SK-N-SH (cell line): ENCODE data around the gene MX1. TPM values are rescaled to one million over a fixed set of nuclear protein-coding genes. Genes with fewer than 3 reads are reported as not detected.

Experiments
- CTCF ChIA-PET: fragments of 300-600, 350-600 bp; formaldehyde crosslinking; extraction: SDS; loops from one replicate; lab custom pipeline; 2021; lab: Yijun Ruan, JAX
- POLR2A ChIA-PET: fragments of 350-600 bp; sonication (Branson Sonifier 250); formaldehyde crosslinking; extraction: SDS; loops from one replicate; lab custom pipeline; 2020; ENCODE audit warnings: antibody characterized with exemption, inconsistent platforms; lab: Yijun Ruan, JAX
- DNase-seq: peaks from one replicate; pipeline ENCODE4 v3.0.0; 2012
- H2AFZ ChIP-seq: fragments of 200-600 bp; sonication (generic); 2 replicates; pipeline ENCODE4 v1.8.1; 2016; ENCODE audit warnings: antibody characterized with exemption, mild to moderate bottlenecking, low read depth
- H3F3A ChIP-seq: fragments of 200-600 bp; sonication (generic); replicated peaks from 2 replicates; pipeline ENCODE3; 2016; ENCODE audit warnings: antibody characterized with exemption, mild to moderate bottlenecking; ENCODE audit not compliant: insufficient read depth
- H3K27ac ChIP-seq, 2 experiments: fragments of 200-500 bp in 1 of 2; fragments of 200-600 bp in 1 of 2; sonication (Bioruptor generic) in 1 of 2; sonication (generic), shearing (Covaris generic) in 1 of 2; 2 replicates each; pipeline versions ENCODE4 v1.5.1 to v1.6.1; 2014 to 2016; ENCODE audit warnings: low read depth in 2 of 2, inconsistent platforms in 1 of 2, low read length in 1 of 2, mild to moderate bottlenecking in 1 of 2, mixed read lengths in 1 of 2
- H3K27me3 ChIP-seq: fragments of 200-600 bp; sonication (generic), shearing (Covaris generic); 2 replicates; pipeline ENCODE4 v1.6.1; 2016; ENCODE audit warnings: mixed run types; ENCODE audit not compliant: insufficient read depth
- H3K36me3 ChIP-seq, 2 experiments: fragments of 200-500 bp in 1 of 2; fragments of 200-600 bp in 1 of 2; sonication (Bioruptor generic) in 1 of 2; sonication (generic) in 1 of 2; replicated peaks in 1 of 2; 2 replicates each; pipeline versions ENCODE3 to v1.5.1; 2014 to 2016; ENCODE audit warnings: low read length in 1 of 2, mild to moderate bottlenecking in 1 of 2; ENCODE audit not compliant: insufficient read depth in 2 of 2, control insufficient read depth in 1 of 2
- H3K4me1 ChIP-seq, 2 experiments: fragments of 200-500 bp in 1 of 2; fragments of 200-600 bp in 1 of 2; sonication (Bioruptor generic) in 1 of 2; sonication (generic), shearing (Covaris generic) in 1 of 2; 2 replicates each; pipeline versions ENCODE4 v1.5.1 to v1.6.1; 2014 to 2016; ENCODE audit warnings: low read depth in 1 of 2, low read length in 1 of 2, mixed run types in 1 of 2; ENCODE audit not compliant: insufficient read depth in 2 of 2, control insufficient read depth in 1 of 2
- H3K4me2 ChIP-seq: fragments of 200-600 bp; sonication (generic), shearing (Covaris generic); 2 replicates; pipeline ENCODE4 v1.6.1; 2017; ENCODE audit warnings: mixed run types
- H3K4me3 ChIP-seq, 2 experiments: fragments of 200-500 bp in 1 of 2; fragments of 200-600 bp in 1 of 2; sonication (Bioruptor generic) in 1 of 2; sonication (generic), shearing (Covaris generic) in 1 of 2; 2 replicates each; pipeline versions ENCODE4 v1.5.1 to v1.8.1; 2014 to 2016; ENCODE audit warnings: low read depth in 2 of 2, inconsistent platforms in 1 of 2, low read length in 1 of 2, mild to moderate bottlenecking in 1 of 2, mixed read lengths in 1 of 2, moderate library complexity in 1 of 2
- H3K79me2 ChIP-seq: fragments of 200-600 bp; sonication (generic); 2 replicates; pipeline ENCODE4 v1.8.1; 2017; ENCODE audit warnings: mild to moderate bottlenecking; ENCODE audit not compliant: insufficient read depth
- H3K9ac ChIP-seq: fragments of 200-600 bp; sonication (generic); 2 replicates; pipeline ENCODE4 v1.6.1; 2017; ENCODE audit warnings: mixed run types
- H3K9me2 ChIP-seq: fragments of 200-600 bp; sonication (generic); 2 replicates; pipeline ENCODE4 v1.6.1; 2017; ENCODE audit warnings: mixed run types
- H3K9me3 ChIP-seq: fragments of 200-600 bp; sonication (generic); 2 replicates; pipeline ENCODE4 v1.6.1; 2017; ENCODE audit warnings: mixed run types, mild to moderate bottlenecking, moderate library complexity
- H4K20me1 ChIP-seq: fragments of 200-600 bp; sonication (generic); 2 replicates; pipeline ENCODE4 v1.6.1; 2017; ENCODE audit warnings: mild to moderate bottlenecking, mixed run types; ENCODE audit not compliant: insufficient read depth
- CHD2 ChIP-seq: fragments of 150-350 bp; IDR thresholded peaks from 2 replicates; pipeline ENCODE4 v1.6.1; 2018; ENCODE audit warnings: low read length; ENCODE audit not compliant: partially characterized antibody
- FOSL2 ChIP-seq: IDR thresholded peaks from 2 replicates; pipeline ENCODE4 v1.4.0; 2012; ENCODE audit warnings: low read depth, mild to moderate bottlenecking, moderate library complexity, borderline replicate concordance
- FOXJ3 ChIP-seq: sonication (generic); formaldehyde crosslinking; IDR thresholded peaks from 2 replicates; pipeline ENCODE4 v1.5.1; 2020; ENCODE audit warnings: mild to moderate bottlenecking, missing genetic modification reagents
- FOXM1 ChIP-seq: IDR thresholded peaks from 2 replicates; pipeline ENCODE4 v1.4.0; 2012; ENCODE audit warnings: low read depth, mild to moderate bottlenecking
- GABPA ChIP-seq: IDR thresholded peaks from 2 replicates; pipeline ENCODE4 v1.4.0; 2012; ENCODE audit warnings: low read depth, mild to moderate bottlenecking
- GATA2 ChIP-seq: sonication (generic); formaldehyde crosslinking; IDR thresholded peaks from 2 replicates; pipeline ENCODE4 v1.5.0; 2020; ENCODE audit warnings: mild to moderate bottlenecking, missing genetic modification reagents
- MXI1 ChIP-seq: IDR thresholded peaks from 2 replicates; pipeline ENCODE4 v1.6.1; 2012; ENCODE audit warnings: mild to moderate bottlenecking, low read depth, low read length, improper control_type of control experiment
- NFIC ChIP-seq: IDR thresholded peaks from 2 replicates; pipeline ENCODE4 v1.4.0; 2012; ENCODE audit warnings: borderline replicate concordance
- RAD21 ChIP-seq: IDR thresholded peaks from 2 replicates; pipeline ENCODE4 v1.6.1; 2012; ENCODE audit warnings: mild to moderate bottlenecking, low read length
- TCF12 ChIP-seq: IDR thresholded peaks from 2 replicates; pipeline ENCODE4 v1.4.0; 2012
- YY1 ChIP-seq: IDR thresholded peaks from 2 replicates; pipeline ENCODE4 v1.4.0; 2012; ENCODE audit warnings: low read depth, mild to moderate bottlenecking
- WGBS: methylation state at CpG from one replicate; pipeline ENCODE4 v1.1.6; 2017; ENCODE audit warnings: low lambda C conversion rate; 5-methylcytosine and 5-hydroxymethylcytosine counted together
- polyA plus RNA-seq, 3 experiments: library from polyadenylated mRNA; depleted of rRNA; stranded (reverse); fragments of >200 nt; gene quantifications; 2 replicates each; pipeline ENCODE4 v1.2.3, GENCODE V29; 2012
- TF ChIP-seq, protein P1 (sequence below): IDR thresholded peaks from 2 replicates; pipeline ENCODE4; 2012
- TF ChIP-seq, protein P2 (sequence below): fragments of 150-350 bp; IDR thresholded peaks from 2 replicates; pipeline ENCODE4 v1.6.1; 2017; ENCODE audit warnings: antibody characterized with exemption, low read length, low read depth, borderline replicate concordance
- TF ChIP-seq, protein P3 (sequence below): IDR thresholded peaks from 2 replicates; pipeline ENCODE4 v1.4.0; 2012; ENCODE audit warnings: low read depth, borderline replicate concordance
- TF ChIP-seq, protein P4 (sequence below): fragments of 200-600 bp; sonication (generic); IDR thresholded peaks from 2 replicates; pipeline ENCODE4 v1.6.1; 2017; ENCODE audit warnings: antibody characterized with exemption, mild to moderate bottlenecking, moderate library complexity

The MX1 gene
- polyA plus RNA-seq, 1 of the 3 experiments (the other 2 are of a cell fraction) = 1.9 TPM

DNA sequence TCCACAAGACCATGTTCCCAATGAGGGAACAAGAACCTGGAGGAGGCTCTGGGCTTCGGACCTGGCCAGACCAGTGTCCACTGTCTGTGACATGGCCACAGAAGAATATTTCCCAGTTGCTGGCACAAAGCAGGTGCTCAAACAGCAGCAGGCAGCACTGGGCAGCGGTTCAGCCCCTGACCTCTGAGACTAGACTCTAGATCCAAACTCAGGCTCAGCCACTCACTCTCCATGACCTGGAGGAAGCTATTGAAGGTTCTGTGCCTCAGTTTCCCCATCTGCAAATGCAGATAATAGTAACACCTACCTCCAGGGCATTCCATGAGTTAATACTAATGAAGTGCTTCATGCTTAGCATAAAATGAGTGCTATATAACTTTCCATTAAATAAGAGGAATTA is 73.9 kb downstream of the MX1 start:
- no peak overlapping the region for H2AFZ ChIP-seq
- CTCF ChIA-PET = no interaction called here

More for the DNA sequence above, 73.9 kb downstream of the MX1 start:
- Histone ChIP-seq H3K27ac (no peak overlapping the region), H3K4me1 (no peaks in the 10 kb centered on the region), H3K27me3 (peaks cover 33% of the 10 kb centered on the region; the same call in 1 of the 2 replicates), H3K4me3 (no peak overlapping the region), H3K9ac (no peak overlapping the region), H4K20me1 (no peaks in the 10 kb centered on the region), H3K36me3 (no peaks in the 10 kb centered on the region), H3K79me2 (no peaks in the 10 kb centered on the region), H3K4me2 (no peak overlapping the region), H3K9me2 (no peaks in the 10 kb centered on the region), H3K9me3 (no peaks in the 10 kb centered on the region), H3F3A (no peaks in the 10 kb centered on the region)
- TF ChIP-seq YY1 (no peak), TCF12 (no peak), NFIC (no peak), RAD21 (no peak), FOXJ3 (CRISPR knock-in tag) (no peak), FOXM1 (no peak), CHD2 (no peak), GATA2 (CRISPR knock-in tag) (no peak), FOSL2 (no peak), MXI1 (no peak), GABPA (no peak)
- TF ChIP-seq, protein P1, sequence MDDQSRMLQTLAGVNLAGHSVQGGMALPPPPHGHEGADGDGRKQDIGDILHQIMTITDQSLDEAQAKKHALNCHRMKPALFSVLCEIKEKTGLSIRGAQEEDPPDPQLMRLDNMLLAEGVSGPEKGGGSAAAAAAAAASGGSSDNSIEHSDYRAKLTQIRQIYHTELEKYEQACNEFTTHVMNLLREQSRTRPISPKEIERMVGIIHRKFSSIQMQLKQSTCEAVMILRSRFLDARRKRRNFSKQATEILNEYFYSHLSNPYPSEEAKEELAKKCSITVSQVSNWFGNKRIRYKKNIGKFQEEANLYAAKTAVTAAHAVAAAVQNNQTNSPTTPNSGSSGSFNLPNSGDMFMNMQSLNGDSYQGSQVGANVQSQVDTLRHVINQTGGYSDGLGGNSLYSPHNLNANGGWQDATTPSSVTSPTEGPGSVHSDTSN = no peak
- TF ChIP-seq, protein P2, sequence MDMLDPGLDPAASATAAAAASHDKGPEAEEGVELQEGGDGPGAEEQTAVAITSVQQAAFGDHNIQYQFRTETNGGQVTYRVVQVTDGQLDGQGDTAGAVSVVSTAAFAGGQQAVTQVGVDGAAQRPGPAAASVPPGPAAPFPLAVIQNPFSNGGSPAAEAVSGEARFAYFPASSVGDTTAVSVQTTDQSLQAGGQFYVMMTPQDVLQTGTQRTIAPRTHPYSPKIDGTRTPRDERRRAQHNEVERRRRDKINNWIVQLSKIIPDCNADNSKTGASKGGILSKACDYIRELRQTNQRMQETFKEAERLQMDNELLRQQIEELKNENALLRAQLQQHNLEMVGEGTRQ = no peak
- TF ChIP-seq, protein P3, sequence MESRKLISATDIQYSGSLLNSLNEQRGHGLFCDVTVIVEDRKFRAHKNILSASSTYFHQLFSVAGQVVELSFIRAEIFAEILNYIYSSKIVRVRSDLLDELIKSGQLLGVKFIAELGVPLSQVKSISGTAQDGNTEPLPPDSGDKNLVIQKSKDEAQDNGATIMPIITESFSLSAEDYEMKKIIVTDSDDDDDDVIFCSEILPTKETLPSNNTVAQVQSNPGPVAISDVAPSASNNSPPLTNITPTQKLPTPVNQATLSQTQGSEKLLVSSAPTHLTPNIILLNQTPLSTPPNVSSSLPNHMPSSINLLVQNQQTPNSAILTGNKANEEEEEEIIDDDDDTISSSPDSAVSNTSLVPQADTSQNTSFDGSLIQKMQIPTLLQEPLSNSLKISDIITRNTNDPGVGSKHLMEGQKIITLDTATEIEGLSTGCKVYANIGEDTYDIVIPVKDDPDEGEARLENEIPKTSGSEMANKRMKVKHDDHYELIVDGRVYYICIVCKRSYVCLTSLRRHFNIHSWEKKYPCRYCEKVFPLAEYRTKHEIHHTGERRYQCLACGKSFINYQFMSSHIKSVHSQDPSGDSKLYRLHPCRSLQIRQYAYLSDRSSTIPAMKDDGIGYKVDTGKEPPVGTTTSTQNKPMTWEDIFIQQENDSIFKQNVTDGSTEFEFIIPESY = no peak
- TF ChIP-seq, protein P4, sequence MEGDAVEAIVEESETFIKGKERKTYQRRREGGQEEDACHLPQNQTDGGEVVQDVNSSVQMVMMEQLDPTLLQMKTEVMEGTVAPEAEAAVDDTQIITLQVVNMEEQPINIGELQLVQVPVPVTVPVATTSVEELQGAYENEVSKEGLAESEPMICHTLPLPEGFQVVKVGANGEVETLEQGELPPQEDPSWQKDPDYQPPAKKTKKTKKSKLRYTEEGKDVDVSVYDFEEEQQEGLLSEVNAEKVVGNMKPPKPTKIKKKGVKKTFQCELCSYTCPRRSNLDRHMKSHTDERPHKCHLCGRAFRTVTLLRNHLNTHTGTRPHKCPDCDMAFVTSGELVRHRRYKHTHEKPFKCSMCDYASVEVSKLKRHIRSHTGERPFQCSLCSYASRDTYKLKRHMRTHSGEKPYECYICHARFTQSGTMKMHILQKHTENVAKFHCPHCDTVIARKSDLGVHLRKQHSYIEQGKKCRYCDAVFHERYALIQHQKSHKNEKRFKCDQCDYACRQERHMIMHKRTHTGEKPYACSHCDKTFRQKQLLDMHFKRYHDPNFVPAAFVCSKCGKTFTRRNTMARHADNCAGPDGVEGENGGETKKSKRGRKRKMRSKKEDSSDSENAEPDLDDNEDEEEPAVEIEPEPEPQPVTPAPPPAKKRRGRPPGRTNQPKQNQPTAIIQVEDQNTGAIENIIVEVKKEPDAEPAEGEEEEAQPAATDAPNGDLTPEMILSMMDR = no peak
- no peak for DNase-seq
- POLR2A ChIA-PET = no interaction called here
- WGBS = 26% methylated on average over 2 of the region's 2 CpGs
